A549 (cell line): ENCODE measurements around the gene VAT1.
"Not testable (repeated sequence)": the region's sequence is repeated elsewhere in the genome, so short reads cannot be mapped to it uniquely, and the experiment has no call there.

Experiments used
- CEBPB ChIP-seq, 2 experiments: fragments of >200 bp in 1 of 2; sonication (Bioruptor Twin) in 1 of 2; formaldehyde crosslinking in 1 of 2; IDR thresholded peaks; 2 replicates each; pipeline ENCODE4 v1.6.1; 2012 to 2016
- CTCF ChIP-seq: fragments of >200 bp; sonication (Bioruptor Twin); formaldehyde crosslinking; IDR thresholded peaks from 3 replicates; pipeline ENCODE4 v1.5.1; 2016
- EHMT2 ChIP-seq: fragments of 200-600 bp; sonication (generic); IDR thresholded peaks from 2 replicates; pipeline ENCODE4 v1.6.1; 2016; ENCODE audit warnings: antibody characterized with exemption, low read depth, mild to moderate bottlenecking, moderate library complexity
- ELK1 ChIP-seq: fragments of 150-350 bp; IDR thresholded peaks from 2 replicates; pipeline ENCODE4 v1.6.1; 2014; ENCODE audit warnings: low read depth, mild to moderate bottlenecking, low read length
- EP300 ChIP-seq, 2 experiments: fragments of >200 bp; sonication (Bioruptor Twin); formaldehyde crosslinking; IDR thresholded peaks; 2 replicates in 1 of 2; 3 replicates in 1 of 2; pipeline ENCODE4 v1.6.1; 2016 to 2017
- HMGXB4 ChIP-seq: fragments of 250-450 bp; sonication (Bioruptor Pico); IDR thresholded peaks from 2 replicates; pipeline ENCODE4 v1.5.0; 2021; ENCODE audit warnings: mild to moderate bottlenecking, moderate library complexity, borderline replicate concordance
- NFE2L2 ChIP-seq: fragments of 150-350 bp; conservative IDR thresholded peaks from 2 replicates; pipeline ENCODE4 v1.6.1; 2014; ENCODE audit warnings: low read length
- PHF8 ChIP-seq: fragments of 200-600 bp; sonication (generic); IDR thresholded peaks from 2 replicates; pipeline ENCODE4 v1.6.1; 2016; ENCODE audit warnings: low read depth, mild to moderate bottlenecking, antibody characterized with exemption, moderate library complexity, borderline replicate concordance
- POLR2AphosphoS2 ChIP-seq: conservative IDR thresholded peaks from 2 replicates; pipeline ENCODE4 v1.6.1; 2012; ENCODE audit warnings: low read length, improper control_type of control experiment, inconsistent platforms
- RAD21 ChIP-seq, 2 experiments: fragments of >200 bp in 1 of 2; sonication (Bioruptor Twin) in 1 of 2; formaldehyde crosslinking in 1 of 2; IDR thresholded peaks in 1 of 2; conservative IDR thresholded peaks in 1 of 2; 2 replicates in 1 of 2; 3 replicates in 1 of 2; pipeline ENCODE4 v1.6.1; 2012 to 2018; ENCODE audit warnings: inconsistent platforms in 1 of 2
- RCOR1 ChIP-seq: fragments of 150-350 bp; IDR thresholded peaks from 2 replicates; pipeline ENCODE4 v1.6.1; 2014; ENCODE audit warnings: antibody characterized with exemption, low read length, low read depth

GRCh38 chr17:42993913-42994312, 28.3 kb downstream of the VAT1 start:
- not testable (repeated sequence) for TF ChIP-seq CTCF; CEBPB (IDR thresholded peaks at IDR 0.05); NFE2L2; EP300 (IDR thresholded peaks at IDR 0.05); HMGXB4; PHF8; RCOR1; POLR2AphosphoS2; EHMT2; ELK1; RAD21 (conservative IDR thresholded peaks at IDR 0.05 in 1 of 2, IDR thresholded peaks at IDR 0.05 in 1 of 2)
